NCI-H1694 treated with DMSO at 0.1 percent for 48 hours (cell line): ENCODE results near the gene STK17B.

Source experiments
- DNase-seq: peaks from one replicate; lab custom pipeline; 2025; lab: John Stamatoyannopoulos, UW

STK17B gene

GRCh38 chr2:196155575-196155974, 15.8 kb downstream of the STK17B start:
- DNase-seq: no peak

GRCh38 chr2:196153480-196153879, 17.9 kb downstream of the STK17B start:
- no peak for DNase-seq

- DNase-seq: no peak
Measured at GRCh38 chr2:196149948-196150347, 21.4 kb downstream of the STK17B start.

- DNase-seq: no peak
Measured at GRCh38 chr2:196148736-196149135, 22.6 kb downstream of the STK17B start.

GRCh38 chr2:196145256-196145655, 26.1 kb downstream of the STK17B start:
- DNase-seq: no peak

GRCh38 chr2:196144513-196145126, 26.8 kb downstream of the STK17B start:
- no peak for DNase-seq

- no peak for DNase-seq
Measured at GRCh38 chr2:196143730-196144131, 27.6 kb downstream of the STK17B start.

GRCh38 chr2:196142825-196143224, 28.6 kb downstream of the STK17B start:
- no peak for DNase-seq

GRCh38 chr2:196140213-196140612, 31.2 kb downstream of the STK17B start:
- no peak for DNase-seq

- no peak for DNase-seq
Measured at GRCh38 chr2:196137271-196137670, 34.1 kb downstream of the STK17B start.

- no peak for DNase-seq
Measured at GRCh38 chr2:196136151-196136550, 35.2 kb downstream of the STK17B start.

GRCh38 chr2:196131949-196132925, 39.1 kb downstream of the STK17B start:
- no peak for DNase-seq

- peak; percentile 27 for DNase-seq
Measured at GRCh38 chr2:196131384-196131937, 39.9 kb downstream of the STK17B start.

- DNase-seq: no peak
Measured at GRCh38 chr2:196130039-196130825, 41.1 kb downstream of the STK17B start.

- no peak for DNase-seq
Measured at GRCh38 chr2:196128749-196129148, 42.6 kb downstream of the STK17B start.

GRCh38 chr2:196125596-196125995, 45.8 kb downstream of the STK17B start:
- DNase-seq: no peak

- DNase-seq: no peak
Measured at GRCh38 chr2:196123679-196124373, 47.6 kb downstream of the STK17B start.

GRCh38 chr2:196119926-196120325, 51.5 kb downstream of the STK17B start:
- DNase-seq: no peak

- DNase-seq: no peak
Measured at GRCh38 chr2:196117214-196117705, 54.1 kb downstream of the STK17B start.

- DNase-seq: no peak
Measured at GRCh38 chr2:196113061-196113974, 58.1 kb downstream of the STK17B start.
